ENCODE data around the gene USP3.

GRCh38 chr15:63554337-63554927 lies 50.0 kb downstream of the USP3 start:
- TF ChIP-seq CTCF (IDR thresholded peaks at IDR 0.05; ENCODE audit: low read depth, low read length, missing input control) (no peak), YY1 (IDR thresholded peaks at IDR 0.05) (no peak), EGR1 (IDR thresholded peaks at IDR 0.05; ENCODE audit: low read depth in 2 of 2) (no peak), TAF1 (conservative IDR thresholded peaks at IDR 0.05) (no peak), MAX (IDR thresholded peaks at IDR 0.05) (no peak), RAD21 (IDR thresholded peaks at IDR 0.05) (no peak), FOXA1 (IDR thresholded peaks at IDR 0.05) (no peak), ZBTB33 (IDR thresholded peaks at IDR 0.05) (no peak), SP1 (IDR thresholded peaks at IDR 0.05) (no peak), REST (IDR thresholded peaks at IDR 0.05) (no peak), RXRA (IDR thresholded peaks at IDR 0.05) (no peak), JUND (IDR thresholded peaks at IDR 0.05) (no peak), GABPA (IDR thresholded peaks at IDR 0.05 in 1 of 2, conservative IDR thresholded peaks at IDR 0.05 in 1 of 2) (no peak), ATF3 (IDR thresholded peaks at IDR 0.05) (no peak)

All from liver (tissue), 3 donors.